K562 (cell line): ENCODE measurements around the gene CPTP. TPM values are rescaled to one million over a fixed set of nuclear protein-coding genes. Genes with fewer than 3 reads are reported as not detected.

Experiments
- ATAC-seq: fragments of 200-7000 bp; cut with Tn5 transposase; 3 replicates; pipeline ENCODE4 v1.9.1; 2020; ENCODE audit warnings: moderate library complexity
- BruUV-seq: library from RNA; stranded (reverse); fragments of 400-500 nt; replicated peaks from 2 replicates; lab custom pipeline; 2021; lab: Mats Ljungman, UMichigan
- CTCF ChIA-PET: fragments of 300-600 bp; formaldehyde crosslinking; extraction: SDS; loops from one replicate; lab custom pipeline; 2021; ENCODE audit warnings: low intra/inter-chr PET ratio; lab: Yijun Ruan, JAX
- POLR2A ChIA-PET: fragments of 300-600, 350-650 bp; sonication (Branson Sonifier 250); formaldehyde crosslinking; extraction: SDS; loops from one replicate; lab custom pipeline; 2021; ENCODE audit warnings: antibody characterized with exemption, inconsistent platforms; lab: Yijun Ruan, JAX
- DNase-seq, 4 experiments: peaks; one replicate each; pipeline versions ENCODE4 v3.0.0 to v3.0.0-alpha.2; 2011 to 2018; ENCODE audit warnings: low spot score in 3 of 4, mixed read lengths in 3 of 4; ENCODE audit errors: extremely low read depth in 1 of 4
- FAIRE-seq: peaks from 2 replicates; lab custom pipeline; 2011; peaks lifted over from hg19 to GRCh38; lab: Jason Lieb, UNC
- H2AFZ ChIP-seq: 2 replicates; pipeline ENCODE4 v1.6.0; 2011; ENCODE audit warnings: low read depth, low read length, control low read depth, inconsistent platforms
- H3K27ac ChIP-seq: fragments of 200-600 bp; 3 replicates; pipeline ENCODE4 v1.8.0; 2011; ENCODE audit warnings: low read depth, mild to moderate bottlenecking, control low read depth, inconsistent platforms, low read length, moderate library complexity, mixed read lengths; ENCODE audit errors: extremely low read depth
- H3K27me3 ChIP-seq, 2 experiments: fragments of 300-600 bp in 1 of 2; 2 replicates in 1 of 2; 3 replicates in 1 of 2; pipeline versions ENCODE4 v1.6.0 to v1.8.0; 2011; ENCODE audit warnings: inconsistent platforms in 2 of 2, low read length in 2 of 2, mild to moderate bottlenecking in 1 of 2, mixed read lengths in 1 of 2, moderate library complexity in 1 of 2; ENCODE audit not compliant: control insufficient read depth in 2 of 2, insufficient read depth in 2 of 2
- H3K36me3 ChIP-seq: fragments of 300-600 bp; 3 replicates; pipeline ENCODE4 v1.8.0; 2011; ENCODE audit warnings: mild to moderate bottlenecking, low read length, inconsistent platforms; ENCODE audit not compliant: control insufficient read depth, insufficient read depth
- H3K4me1 ChIP-seq, 2 experiments: fragments of 200-600 bp in 1 of 2; replicated peaks in 1 of 2; 2 replicates in 1 of 2; 3 replicates in 1 of 2; pipeline versions ENCODE4 v1.5.1 to v1.8.0; 2011; ENCODE audit warnings: inconsistent platforms in 2 of 2, low read length in 2 of 2, mild to moderate bottlenecking in 1 of 2, mixed read lengths in 1 of 2, moderate library complexity in 1 of 2; ENCODE audit not compliant: control insufficient read depth in 2 of 2, insufficient read depth in 2 of 2
- H3K4me2 ChIP-seq: 2 replicates; pipeline ENCODE4 v1.6.1; 2011; ENCODE audit warnings: low read length, control low read depth, inconsistent platforms, mixed read lengths; ENCODE audit not compliant: insufficient read depth
- H3K4me3 ChIP-seq: fragments of 200-600 bp; sonication (generic), shearing (Covaris generic); 2 replicates; pipeline ENCODE4 v1.5.1; 2016; ENCODE audit warnings: control low read depth, inconsistent platforms
- H3K79me2 ChIP-seq: fragments of 200-600 bp; 3 replicates; pipeline ENCODE4 v1.8.0; 2011; ENCODE audit warnings: low read length, inconsistent platforms; ENCODE audit not compliant: control insufficient read depth, insufficient read depth
- H3K9ac ChIP-seq, 2 experiments: 2 replicates each; pipeline versions ENCODE4 v1.6.0 to v1.6.1; 2011; ENCODE audit warnings: low read depth in 2 of 2, low read length in 2 of 2, control low read depth in 1 of 2, inconsistent platforms in 1 of 2, mild to moderate bottlenecking in 1 of 2, mixed read lengths in 1 of 2; ENCODE audit not compliant: insufficient read depth in 1 of 2
- H3K9me1 ChIP-seq: one replicate; pipeline ENCODE4 v1.6.0; 2011; ENCODE audit warnings: inconsistent platforms, mild to moderate bottlenecking, low read length, moderate library complexity; ENCODE audit not compliant: control insufficient read depth, insufficient read depth
- H3K9me3 ChIP-seq: replicated peaks from 2 replicates; pipeline ENCODE4 v1.5.1; 2011; ENCODE audit warnings: low read depth, low read length, inconsistent platforms; ENCODE audit not compliant: control insufficient read depth, insufficient read depth
- H4K20me1 ChIP-seq: replicated peaks from 2 replicates; pipeline ENCODE4 v1.6.1; 2011; ENCODE audit warnings: low read length, inconsistent platforms, mixed read lengths; ENCODE audit not compliant: control insufficient read depth, insufficient read depth
- FOXK2 ChIP-seq, 2 experiments: fragments of 450-650 bp; IDR thresholded peaks in 1 of 2; conservative IDR thresholded peaks in 1 of 2; 2 replicates each; pipeline ENCODE4 v1.6.1; 2016; ENCODE audit warnings: low read depth in 2 of 2, mild to moderate bottlenecking in 1 of 2
- POLR2G ChIP-seq: fragments of 200-400 bp; formaldehyde crosslinking; IDR thresholded peaks from 2 replicates; pipeline ENCODE4 v1.6.1; 2017; ENCODE audit warnings: low read depth, mild to moderate bottlenecking, antibody characterized with exemption, low read length, moderate library complexity
- PTRF ChIP-seq: fragments of 450-650 bp; IDR thresholded peaks from 2 replicates; pipeline ENCODE4 v1.6.1; 2016; ENCODE audit warnings: mild to moderate bottlenecking, missing genetic modification characterization, missing compliant biosample characterization
- RBFOX2 ChIP-seq: fragments of 200-400 bp; formaldehyde crosslinking; IDR thresholded peaks from 2 replicates; pipeline ENCODE4 v1.6.1; 2017; ENCODE audit warnings: low read depth, mild to moderate bottlenecking, low read length, moderate library complexity
- RBM22 ChIP-seq: fragments of 200-400 bp; formaldehyde crosslinking; IDR thresholded peaks from 2 replicates; pipeline ENCODE4 v1.6.1; 2018; ENCODE audit warnings: low read length, low read depth; ENCODE audit not compliant: poor library complexity, severe bottlenecking
- THAP12 ChIP-seq: fragments of 250-450 bp; sonication (Bioruptor Pico); IDR thresholded peaks from 2 replicates; pipeline ENCODE4 v1.9.0; 2021; ENCODE audit warnings: mild to moderate bottlenecking, inconsistent platforms
- ZBTB33 ChIP-seq: sonication (generic); formaldehyde crosslinking; IDR thresholded peaks from 2 replicates; pipeline ENCODE4 v1.8.1; 2023; ENCODE audit warnings: mild to moderate bottlenecking, missing genetic modification reagents
- ZEB2 ChIP-seq: fragments of 450-650 bp; IDR thresholded peaks from 2 replicates; pipeline ENCODE4 v1.6.1; 2016
- WGBS: fragments of 100-300 bp; shearing (Covaris generic); methylation state at CpG from one replicate; pipeline ENCODE4 v1.1.6; 2016; ENCODE audit warnings: low coverage, mixed read lengths; ENCODE audit not compliant: insufficient coverage; ENCODE audit errors: missing lambda C conversion rate; 5-methylcytosine and 5-hydroxymethylcytosine counted together
- in situ Hi-C: fragments of 300-500 bp; cut with MboI; formaldehyde crosslinking; loops from 4 replicates; pipeline ENCODE4 v1.15.0; 2018; ENCODE audit warnings: inconsistent platforms, mixed read lengths
- intact Hi-C: fragments of 100-400 bp; cut with micrococcal nuclease; formaldehyde crosslinking; loops from 2 replicates; pipeline ENCODE4 v1.14.2; 2022
- polyA plus RNA-seq, 8 experiments: library from polyadenylated mRNA; depleted of rRNA in 4 of 8; stranded (reverse) in 5 of 8; unstranded in 3 of 8; fragments of >200 nt; fragmentation: Nextera tagmentation in 2 of 8; fragmentation: Illumina TruSeq in 1 of 8; extraction: Ambion mirVana in 2 of 8; extraction: Trizol in 1 of 8; gene quantifications; 2 replicates each; pipeline versions ENCODE4 v1.2.1 to v1.2.3, GENCODE V29; 2011 to 2014; ENCODE audit warnings: inconsistent platforms in 1 of 8, missing spikeins in 1 of 8
- total RNA-seq, 7 experiments: library from RNA; depleted of rRNA in 6 of 7; stranded (reverse); fragments of >200 nt in 6 of 7; fragmentation: Illumina TruSeq in 2 of 7; extraction: Trizol in 2 of 7; gene quantifications; 2 replicates each; pipeline versions ENCODE4 v1.2.1 to v1.2.3, GENCODE V29; 2011 to 2021; ENCODE audit warnings: low replicate concordance in 1 of 7

The CPTP gene
- total and polyA plus RNA-seq, 9 of the 15 experiments (the other 6 are each of a cell fraction or from before 2014, with no cell fraction given), result 0.11 to 25.8 (median 3.5) TPM

GRCh38 chr1:1356796-1357401, 32.3 kb downstream of the CPTP start:
- Histone ChIP-seq H3K27me3 (no peaks in the 10 kb centered on the region; a peak in 1 of 5 replicates), H3K27ac (no peak overlapping the region; the same call in 2 of the 3 replicates), H3K4me3 (peak overlapping the region; percentile 33), H3K4me1 (peaks cover 19 to 94% of the 10 kb centered on the region in 2 experiments), H3K36me3 (no peaks in the 10 kb centered on the region), H3K9ac (peak overlapping the region; percentile 30 to 89; a peak in 3 of 4 replicates), H4K20me1 (no peaks in the 10 kb centered on the region), H2AFZ (no peak overlapping the region), H3K79me2 (peaks cover 10% of the 10 kb centered on the region; the same call in 2 of the 3 replicates), H3K9me3 (0 out of 2 replicates have a peak, but pooled peaks cover 2% of the 10 kb centered on the region), H3K4me2 (no peak overlapping the region; the same call in 1 of the 2 replicates), H3K9me1 (no peaks in the 10 kb centered on the region)
- no peak for FAIRE-seq
- intact Hi-C loops (no loop called here), in situ Hi-C loops (no loop called here)
- no peak for ATAC-seq
- POLR2A ChIA-PET, result interaction anchor here (1.0 to 1.3 kb wide), 2 partner anchors 13 to 15 kb away, joined by 3 to 5 read pairs; no protein-coding TSS in a partner anchor
- DNase-seq, result no peak
- BruUV-seq, result no TSS peak
- CTCF ChIA-PET, result no interaction called here
- WGBS, result 70% methylated on average over 24 of the region's 26 CpGs
- TF ChIP-seq RBFOX2, result peak; percentile 50
- 0 out of 2 replicates have a peak, but pooled peaks have one; percentile 38 for TF ChIP-seq THAP12 (CRISPR knock-in tag)
- TF ChIP-seq ZBTB33 (CRISPR knock-in tag), result no peak
- no peak for TF ChIP-seq ZEB2
- no peak for TF ChIP-seq PTRF (tag)
- TF ChIP-seq FOXK2 (conservative IDR thresholded peaks at IDR 0.05 in 1 of 2, IDR thresholded peaks at IDR 0.05 in 1 of 2; ENCODE audit: low read depth in 2 of 2), result no peak
- peak; percentile 66 for TF ChIP-seq POLR2G
- TF ChIP-seq RBM22, result peak; percentile 23
